ENCODE measurements around the gene SLC7A7. TPM values are rescaled to one million over a fixed set of nuclear protein-coding genes. Genes with fewer than 3 reads are reported as not detected.
A peak's percentile ranks its signal among the peaks of the same experiment; 100 is the strongest.

The SLC7A7 gene
- total RNA-seq, 1 experiment from 2014 or later, result 443 TPM

GRCh38 chr14:22837114-22837749 lies 22.0 kb upstream of the SLC7A7 start:
- peak overlapping the region; percentile 74 for H3K4me3 ChIP-seq (ENCODE audit: low read depth, low read length)
- H3K27me3 ChIP-seq (replicated peaks; ENCODE audit: control insufficient read depth, insufficient read depth, low read length), result no peaks in the 10 kb centered on the region
- peaks cover 54% of the 10 kb centered on the region for H3K36me3 Mint-ChIP-seq (ENCODE audit: insufficient read depth, unreplicated experiment)
- H3K4me3 Mint-ChIP-seq (ENCODE audit: unreplicated experiment), result peak overlapping the region; percentile 85
- CTCF ChIA-PET, result interaction anchor here (0.6 to 4.5 kb wide), 13 partner anchors 12 to 1529 kb away, joined by 3 to 22 read pairs (median 4); partner anchors contain the start of gene SLC7A7
- BruUV-seq (replicated peaks), result no TSS peak
- H3K27ac Mint-ChIP-seq (ENCODE audit: unreplicated experiment), result peak overlapping the region; percentile 87
- H3K27me3 Mint-ChIP-seq (ENCODE audit: insufficient read depth, unreplicated experiment), result no peaks in the 10 kb centered on the region
- POLR2A ChIA-PET, result interaction anchor here (0.6 to 1.6 kb wide), 7 partner anchors 12 to 1381 kb away, joined by 3 to 13 read pairs (median 5); partner anchors contain the start of genes CHD8 and OXA1L
- intact Hi-C loops (cut with micrococcal nuclease; ENCODE audit: unreplicated experiment), result loop anchor here (2.0 kb wide), 1 partner anchor 14 kb away; no protein-coding TSS in a partner anchor
- peaks cover 5% of the 10 kb centered on the region for H3K36me3 ChIP-seq (ENCODE audit: control insufficient read depth, insufficient read depth, low read length)
- H3K9me3 Mint-ChIP-seq (ENCODE audit: unreplicated experiment), result no peaks in the 10 kb centered on the region
- peak; percentile 60 to 69 for DNase-seq
- H3K4me1 Mint-ChIP-seq (ENCODE audit: low read depth, unreplicated experiment), result peaks cover 17% of the 10 kb centered on the region
- no peaks in the 10 kb centered on the region for H3K9me3 ChIP-seq
- peak in 1 of 2 experiments; percentile 10 for TF ChIP-seq CTCF (IDR thresholded peaks at IDR 0.05; ENCODE audit: insufficient read depth in 1 of 2, low read depth in 1 of 2, low read length in 1 of 2, severe bottlenecking in 1 of 2, unreplicated experiment in 1 of 2)
- peaks cover 16% of the 10 kb centered on the region for H3K4me1 ChIP-seq

- ChIA-PET POLR2A (interaction anchor here (0.8 to 1.6 kb wide), 4 partner anchors 11 to 24 kb away, joined by 5 to 13 read pairs (median 9); no protein-coding TSS in a partner anchor), CTCF (interaction anchor here (0.6 to 4.5 kb wide), 12 partner anchors 12 to 1530 kb away, joined by 3 to 22 read pairs (median 4); partner anchors contain the start of gene SLC7A7)
- DNase-seq, result peak; percentile 71 to 77
- intact Hi-C loops (cut with micrococcal nuclease; ENCODE audit: unreplicated experiment), result loop anchor here (1.0 to 2.0 kb wide), 2 partner anchors 14 to 17 kb away; no protein-coding TSS in a partner anchor
- peak within 1 kb of the TSS; percentile 85 for H3K4me3 Mint-ChIP-seq (ENCODE audit: unreplicated experiment)
- H3K27me3 Mint-ChIP-seq (ENCODE audit: insufficient read depth, unreplicated experiment), result no peaks in the 10 kb centered on the region
- TF ChIP-seq CTCF (IDR thresholded peaks at IDR 0.05; ENCODE audit: insufficient read depth in 1 of 2, low read depth in 1 of 2, low read length in 1 of 2, severe bottlenecking in 1 of 2, unreplicated experiment in 1 of 2), result peak; percentile 50 to 75
- BruUV-seq (replicated peaks), result TSS peak; percentile 55
- Histone ChIP-seq H3K9me3 (no peaks in the 10 kb centered on the region), H3K4me3 (ENCODE audit: low read depth, low read length) (peak within 1 kb of the TSS; percentile 74), H3K36me3 (ENCODE audit: control insufficient read depth, insufficient read depth, low read length) (peaks cover 4% of the 10 kb centered on the region), H3K4me1 (peaks cover 16% of the 10 kb centered on the region), H3K27me3 (replicated peaks; ENCODE audit: control insufficient read depth, insufficient read depth, low read length) (no peaks in the 10 kb centered on the region)
- peaks cover 57% of the 10 kb centered on the region for H3K36me3 Mint-ChIP-seq (ENCODE audit: insufficient read depth, unreplicated experiment)
- no peaks in the 10 kb centered on the region for H3K9me3 Mint-ChIP-seq (ENCODE audit: unreplicated experiment)
- peaks cover 17% of the 10 kb centered on the region for H3K4me1 Mint-ChIP-seq (ENCODE audit: low read depth, unreplicated experiment)
- peak within 1 kb of the TSS; percentile 87 for H3K27ac Mint-ChIP-seq (ENCODE audit: unreplicated experiment)
Observed at GRCh38 chr14:22836301-22837113, 21.3 kb upstream of the SLC7A7 start, which contains the start of gene MMP14. Gene MMP14, plus strand, starts transcription at chr14:22836585. Its CDS starts 233 bp downstream, at chr14:22836818.

- H3K36me3 ChIP-seq (ENCODE audit: control insufficient read depth, insufficient read depth, low read length), result peaks cover 2% of the 10 kb centered on the region; the same call in 1 of the 2 replicates
- no TSS peak for BruUV-seq (replicated peaks)
- peaks cover 16% of the 10 kb centered on the region for H3K4me1 ChIP-seq
- intact Hi-C loops (cut with micrococcal nuclease; ENCODE audit: unreplicated experiment), result no loop called here
- H3K4me1 Mint-ChIP-seq (ENCODE audit: low read depth, unreplicated experiment), result peaks cover 22% of the 10 kb centered on the region
- peak overlapping the region; percentile 87 for H3K27ac Mint-ChIP-seq (ENCODE audit: unreplicated experiment)
- no peak overlapping the region for H3K4me3 Mint-ChIP-seq (ENCODE audit: unreplicated experiment)
- peaks cover 59% of the 10 kb centered on the region for H3K36me3 Mint-ChIP-seq (ENCODE audit: insufficient read depth, unreplicated experiment)
- H3K27me3 Mint-ChIP-seq (ENCODE audit: insufficient read depth, unreplicated experiment), result no peaks in the 10 kb centered on the region
- ChIA-PET CTCF (interaction anchor here (1.9 to 4.5 kb wide), 2 partner anchors 13 to 15 kb away, joined by 5 to 22 read pairs; no protein-coding TSS in a partner anchor), POLR2A (no interaction called here)
- H3K9me3 Mint-ChIP-seq (ENCODE audit: unreplicated experiment), result no peaks in the 10 kb centered on the region
- TF ChIP-seq CTCF (IDR thresholded peaks at IDR 0.05; ENCODE audit: insufficient read depth in 1 of 2, low read depth in 1 of 2, low read length in 1 of 2, severe bottlenecking in 1 of 2, unreplicated experiment in 1 of 2), result no peak
- H3K9me3 ChIP-seq, result no peaks in the 10 kb centered on the region
- DNase-seq, result no peak
- no peaks in the 10 kb centered on the region for H3K27me3 ChIP-seq (replicated peaks; ENCODE audit: control insufficient read depth, insufficient read depth, low read length)
- H3K4me3 ChIP-seq (ENCODE audit: low read depth, low read length), result no peak overlapping the region
Observed at GRCh38 chr14:22835505-22835904, 20.3 kb upstream of the SLC7A7 start.

Data from Caco-2 (cell line).